GM20431 (cell line): ENCODE measurements around the gene MEGF9.

Experiments
- in situ Hi-C: fragments of 300-500 bp; cut with MseI, MboI; formaldehyde crosslinking; loops from one replicate; pipeline ENCODE4 v1.15.0; 2020; ENCODE audit warnings: low sequenced_read_pairs; ENCODE audit not compliant: unreplicated experiment

MEGF9 gene

GRCh38 chr9:120710110-120710981 is 3.9 kb downstream of the MEGF9 start:
- in situ Hi-C loops, result no loop called here

GRCh38 chr9:120708526-120709224 is 5.6 kb downstream of the MEGF9 start:
- in situ Hi-C loops, result no loop called here

- in situ Hi-C loops, result no loop called here
Observed at GRCh38 chr9:120707170-120707569, 7.1 kb downstream of the MEGF9 start.

- in situ Hi-C loops, result no loop called here
Observed at GRCh38 chr9:120705174-120705573, 9.1 kb downstream of the MEGF9 start.

GRCh38 chr9:120702075-120702474 is 12.2 kb downstream of the MEGF9 start:
- in situ Hi-C loops, result no loop called here

GRCh38 chr9:120701248-120701647 is 13.0 kb downstream of the MEGF9 start:
- in situ Hi-C loops, result no loop called here

GRCh38 chr9:120698766-120699165 is 15.5 kb downstream of the MEGF9 start:
- in situ Hi-C loops, result no loop called here

- in situ Hi-C loops, result no loop called here
Observed at GRCh38 chr9:120697448-120697847, 16.8 kb downstream of the MEGF9 start.

GRCh38 chr9:120696551-120697230 is 17.6 kb downstream of the MEGF9 start:
- in situ Hi-C loops, result no loop called here

GRCh38 chr9:120694559-120694958 is 19.7 kb downstream of the MEGF9 start:
- in situ Hi-C loops, result no loop called here

GRCh38 chr9:120693700-120694008 is 20.6 kb downstream of the MEGF9 start:
- in situ Hi-C loops, result no loop called here

GRCh38 chr9:120692901-120693699 is 21.2 kb downstream of the MEGF9 start:
- in situ Hi-C loops, result no loop called here

- in situ Hi-C loops, result no loop called here
Observed at GRCh38 chr9:120690372-120690771, 23.9 kb downstream of the MEGF9 start.

- in situ Hi-C loops, result no loop called here
Observed at GRCh38 chr9:120689860-120690259, 24.4 kb downstream of the MEGF9 start.

GRCh38 chr9:120688758-120689157 is 25.5 kb downstream of the MEGF9 start:
- in situ Hi-C loops, result no loop called here

GRCh38 chr9:120683150-120683549 is 31.1 kb downstream of the MEGF9 start:
- in situ Hi-C loops, result no loop called here

GRCh38 chr9:120681121-120681520 is 33.1 kb downstream of the MEGF9 start:
- in situ Hi-C loops, result no loop called here

GRCh38 chr9:120680579-120680978 is 33.7 kb downstream of the MEGF9 start:
- in situ Hi-C loops, result no loop called here

- in situ Hi-C loops, result no loop called here
Observed at GRCh38 chr9:120680161-120680560, 34.1 kb downstream of the MEGF9 start.

GRCh38 chr9:120677965-120678364 is 36.3 kb downstream of the MEGF9 start:
- in situ Hi-C loops, result no loop called here
